ENCODE data around the gene SERPINA12.

The SERPINA12 gene

GRCh38 chr14:94521375-94522114 lies 12.3 kb upstream of the SERPINA12 start:
- peaks cover 0 to 6% (median 0%) of the 10 kb centered on the region in 4 donors for H3K4me1 ChIP-seq
- intact Hi-C loops (cut with DNase I; ENCODE audit: low total_unique reads): no loop called here
- no peak overlapping the region for H3K4me3 ChIP-seq
- no peaks in the 10 kb centered on the region for H3K9me3 ChIP-seq
- no peak for TF ChIP-seq CTCF (IDR thresholded peaks at IDR 0.05)
- peak in 1 of 2 donors; percentile 20 for DNase-seq
- H3K36me3 ChIP-seq: no peaks in the 10 kb centered on the region
- no peak overlapping the region for H3K27ac ChIP-seq
- H3K27me3 ChIP-seq: peaks cover 0 to 4% of the 10 kb centered on the region in 2 donors

- intact Hi-C loops (cut with DNase I; ENCODE audit: low total_unique reads): no loop called here
- Histone ChIP-seq H3K27ac (no peak overlapping the region), H3K4me3 (no peak overlapping the region), H3K4me1 (peaks cover 0 to 6% (median 0%) of the 10 kb centered on the region in 4 donors), H3K36me3 (no peaks in the 10 kb centered on the region), H3K27me3 (peaks cover 0 to 12% of the 10 kb centered on the region in 2 donors), H3K9me3 (no peaks in the 10 kb centered on the region)
- peak; percentile 53 to 57 for DNase-seq
- TF ChIP-seq CTCF (IDR thresholded peaks at IDR 0.05): no peak
These were observed 8.5 kb upstream of the SERPINA12 start for GRCh38 chr14:94517641-94518257.

- Histone ChIP-seq H3K4me3 (no peak overlapping the region), H3K36me3 (no peaks in the 10 kb centered on the region), H3K9me3 (no peaks in the 10 kb centered on the region), H3K27me3 (peaks cover 0 to 12% of the 10 kb centered on the region in 2 donors), H3K27ac (no peak overlapping the region), H3K4me1 (peaks cover 0 to 6% (median 0%) of the 10 kb centered on the region in 4 donors)
- intact Hi-C loops (cut with DNase I; ENCODE audit: low total_unique reads): no loop called here
- peak in 1 of 2 donors; percentile 38 for DNase-seq
- TF ChIP-seq CTCF (IDR thresholded peaks at IDR 0.05): no peak
These were observed 8.0 kb upstream of the SERPINA12 start for GRCh38 chr14:94517248-94517640.

GRCh38 chr14:94515856-94516255 lies 6.6 kb upstream of the SERPINA12 start:
- intact Hi-C loops (cut with DNase I; ENCODE audit: low total_unique reads): no loop called here
- Histone ChIP-seq H3K36me3 (no peaks in the 10 kb centered on the region), H3K4me3 (no peak overlapping the region), H3K27ac (no peak overlapping the region), H3K27me3 (peaks cover 0 to 12% of the 10 kb centered on the region in 2 donors), H3K4me1 (peaks cover 0 to 6% (median 0%) of the 10 kb centered on the region in 4 donors), H3K9me3 (no peaks in the 10 kb centered on the region)
- DNase-seq: peak in 1 of 2 donors; percentile 48
- no peak for TF ChIP-seq CTCF (IDR thresholded peaks at IDR 0.05)

GRCh38 chr14:94515426-94515825 lies 6.2 kb upstream of the SERPINA12 start:
- intact Hi-C loops (cut with DNase I; ENCODE audit: low total_unique reads): no loop called here
- no peaks in the 10 kb centered on the region for H3K36me3 ChIP-seq
- peak in 1 of 2 donors; percentile 28 for DNase-seq

More at GRCh38 chr14:94515426-94515825, 6.2 kb upstream of the SERPINA12 start:
- Histone ChIP-seq H3K4me3 (no peak overlapping the region), H3K4me1 (peaks cover 0 to 6% (median 0%) of the 10 kb centered on the region in 4 donors), H3K9me3 (no peaks in the 10 kb centered on the region), H3K27me3 (peaks cover 0 to 12% of the 10 kb centered on the region in 2 donors), H3K27ac (no peak overlapping the region)
- no peak for TF ChIP-seq CTCF (IDR thresholded peaks at IDR 0.05)

All from tibial artery (tissue), 4 donors.